GM12872 (cell line): ENCODE data around the gene GLMN.

ENCODE experiments used
- TF ChIP-seq, protein P1 (sequence below): IDR thresholded peaks from 3 replicates; pipeline ENCODE4 v1.5.1; 2011; ENCODE audit warnings: low read depth, mild to moderate bottlenecking, low read length, moderate library complexity; ENCODE audit not compliant: insufficient read depth

Gene GLMN

DNA sequence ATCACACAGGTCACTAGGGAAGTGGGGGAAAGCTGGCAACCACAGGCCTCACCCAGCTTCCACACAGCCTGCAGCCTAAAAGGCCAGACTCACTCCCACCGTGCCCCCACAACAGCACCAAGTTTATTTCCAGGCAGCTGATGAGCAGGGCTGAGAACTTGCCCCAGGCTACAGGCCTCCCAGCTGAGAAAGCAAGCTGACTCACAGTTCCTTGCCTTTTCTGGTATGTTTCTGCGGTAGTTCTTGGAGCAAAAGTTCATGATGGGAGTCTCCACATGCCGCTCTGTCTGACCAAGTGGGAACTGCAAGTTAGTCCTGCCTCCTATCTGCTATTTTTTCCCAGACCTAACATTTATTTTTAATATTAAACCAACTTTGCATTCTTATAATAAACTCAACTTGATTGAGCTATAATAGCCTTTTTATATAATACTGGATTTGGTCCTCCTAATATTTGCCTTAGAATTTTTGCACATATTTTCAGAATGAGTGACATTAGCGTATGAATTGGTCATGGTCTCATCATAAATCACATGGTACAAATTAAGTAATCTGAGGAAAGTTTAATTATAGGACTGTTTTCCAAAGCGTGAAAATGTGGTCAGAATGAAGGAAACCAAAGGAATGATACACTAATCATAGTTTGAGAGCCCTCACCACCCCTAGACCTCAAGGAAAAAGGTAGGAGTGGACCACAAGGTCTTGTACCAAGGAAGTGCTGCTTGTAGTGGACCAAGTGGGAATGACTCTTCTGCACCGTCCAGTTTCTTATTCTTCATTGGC lies 30.8 kb upstream of the GLMN start:
- TF ChIP-seq, protein P1, sequence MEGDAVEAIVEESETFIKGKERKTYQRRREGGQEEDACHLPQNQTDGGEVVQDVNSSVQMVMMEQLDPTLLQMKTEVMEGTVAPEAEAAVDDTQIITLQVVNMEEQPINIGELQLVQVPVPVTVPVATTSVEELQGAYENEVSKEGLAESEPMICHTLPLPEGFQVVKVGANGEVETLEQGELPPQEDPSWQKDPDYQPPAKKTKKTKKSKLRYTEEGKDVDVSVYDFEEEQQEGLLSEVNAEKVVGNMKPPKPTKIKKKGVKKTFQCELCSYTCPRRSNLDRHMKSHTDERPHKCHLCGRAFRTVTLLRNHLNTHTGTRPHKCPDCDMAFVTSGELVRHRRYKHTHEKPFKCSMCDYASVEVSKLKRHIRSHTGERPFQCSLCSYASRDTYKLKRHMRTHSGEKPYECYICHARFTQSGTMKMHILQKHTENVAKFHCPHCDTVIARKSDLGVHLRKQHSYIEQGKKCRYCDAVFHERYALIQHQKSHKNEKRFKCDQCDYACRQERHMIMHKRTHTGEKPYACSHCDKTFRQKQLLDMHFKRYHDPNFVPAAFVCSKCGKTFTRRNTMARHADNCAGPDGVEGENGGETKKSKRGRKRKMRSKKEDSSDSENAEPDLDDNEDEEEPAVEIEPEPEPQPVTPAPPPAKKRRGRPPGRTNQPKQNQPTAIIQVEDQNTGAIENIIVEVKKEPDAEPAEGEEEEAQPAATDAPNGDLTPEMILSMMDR: no peak

- TF ChIP-seq, protein P1: no peak
Observed at GRCh38 chr1:92327794-92328193, 29.0 kb upstream of the GLMN start.

- TF ChIP-seq, protein P1: no peak
Observed at GRCh38 chr1:92326681-92327080, 27.9 kb upstream of the GLMN start.

DNA sequence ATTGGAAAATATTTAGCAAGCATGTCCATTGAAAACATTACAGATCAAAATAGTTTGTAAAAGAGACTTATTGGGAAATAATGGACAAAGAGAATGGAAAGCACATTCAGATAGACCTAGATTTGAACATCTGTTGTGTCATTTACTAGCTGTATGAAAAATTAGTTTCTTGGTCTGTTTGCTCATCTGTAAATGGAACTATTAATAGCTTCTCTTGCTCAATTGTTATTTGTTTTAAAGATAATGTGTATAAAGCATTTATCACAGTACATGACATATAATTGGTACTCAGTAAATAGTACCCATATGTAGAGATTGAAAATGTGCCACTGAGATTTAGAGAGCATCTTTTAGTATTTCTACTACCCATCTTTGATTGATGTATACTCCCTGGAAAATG lies 26.0 kb upstream of the GLMN start:
- TF ChIP-seq, protein P1: no peak

- TF ChIP-seq, protein P1: no peak
Observed at GRCh38 chr1:92323473-92324453, 25.0 kb upstream of the GLMN start.

DNA sequence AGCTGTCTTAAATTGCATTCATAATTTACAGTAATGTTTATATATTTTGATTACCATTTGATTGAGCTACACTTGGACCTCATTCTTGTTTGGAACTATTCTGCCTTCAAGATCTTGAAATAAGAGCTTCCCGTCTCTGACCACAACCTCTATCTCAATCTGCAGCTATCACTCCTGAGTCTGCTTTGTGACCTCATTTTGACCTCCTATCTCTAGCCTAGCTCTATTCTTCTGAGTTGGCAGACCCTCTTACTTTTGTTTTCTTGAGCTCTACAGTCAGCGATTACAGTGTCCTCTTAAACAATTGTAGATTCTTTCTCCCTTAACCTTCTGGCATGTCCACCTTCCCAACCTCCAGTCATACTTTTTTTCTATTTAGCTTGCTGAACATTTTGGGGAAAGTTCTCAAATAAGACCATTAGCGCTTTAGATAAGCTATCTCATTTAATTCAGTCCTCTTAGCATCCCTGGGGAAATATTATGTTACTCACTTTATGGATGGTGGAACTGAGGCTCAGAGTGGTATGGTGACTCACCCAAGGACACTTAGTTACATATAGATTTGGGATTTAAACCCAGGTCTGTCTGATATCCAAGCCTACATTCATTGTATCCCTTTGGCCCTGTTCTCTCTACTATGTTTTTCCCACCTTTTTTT lies 19.2 kb upstream of the GLMN start:
- TF ChIP-seq, protein P1: no peak
